GM08714 (cell line): ENCODE data around the gene ERBB4.

Source experiments
- H3K4me3 ChIP-seq: fragments of 200-500 bp; sonication (Bioruptor generic); 2 replicates; pipeline ENCODE4 v1.5.1; 2014; ENCODE audit warnings: mild to moderate bottlenecking, low read length, inconsistent platforms
- ZNF274 ChIP-seq: IDR thresholded peaks from 2 replicates; pipeline ENCODE4 v1.6.1; 2012; ENCODE audit warnings: mild to moderate bottlenecking, low read depth, low read length

The ERBB4 gene

DNA sequence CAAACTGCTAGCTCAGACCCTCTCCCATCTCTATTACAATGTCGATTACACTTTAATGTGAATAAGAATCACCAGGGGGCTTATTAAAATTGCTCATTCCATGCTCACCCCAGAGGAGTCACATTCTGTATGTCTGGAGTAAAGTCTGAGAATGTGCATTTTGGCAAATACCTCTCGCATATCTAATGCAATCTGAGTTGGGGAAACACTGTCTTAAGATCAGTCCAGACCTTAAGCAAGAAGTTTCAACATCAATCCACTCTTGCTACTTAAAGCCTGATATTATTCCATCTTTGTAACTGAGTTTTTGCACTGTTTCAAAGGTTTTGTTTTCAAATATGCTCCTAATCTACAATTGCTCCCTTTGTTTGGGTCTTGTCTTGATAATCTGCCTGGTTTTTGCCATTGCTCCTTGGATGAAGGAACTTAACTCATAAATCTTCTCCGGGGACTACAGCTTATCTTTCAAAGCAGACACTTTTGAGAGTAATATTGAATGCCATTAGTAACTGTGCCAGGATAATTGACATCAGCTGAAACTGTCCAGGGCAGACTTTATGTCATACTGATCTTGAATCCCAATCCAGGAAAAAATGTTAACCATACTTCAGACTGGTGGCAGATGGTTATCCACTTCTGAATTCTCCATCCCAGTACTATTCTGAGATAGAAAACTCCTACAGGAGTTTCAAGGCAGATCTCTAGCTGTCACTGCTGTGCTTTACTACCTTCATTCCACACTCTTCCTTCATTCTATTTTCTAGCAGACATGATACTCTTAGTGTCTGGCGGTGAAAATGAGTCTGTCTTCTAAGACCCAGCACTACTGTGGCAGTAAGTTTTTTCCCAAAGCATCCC lies 200.9 kb downstream of the ERBB4 start:
- TF ChIP-seq ZNF274 = no peak
- H3K4me3 ChIP-seq = no peak overlapping the region

DNA sequence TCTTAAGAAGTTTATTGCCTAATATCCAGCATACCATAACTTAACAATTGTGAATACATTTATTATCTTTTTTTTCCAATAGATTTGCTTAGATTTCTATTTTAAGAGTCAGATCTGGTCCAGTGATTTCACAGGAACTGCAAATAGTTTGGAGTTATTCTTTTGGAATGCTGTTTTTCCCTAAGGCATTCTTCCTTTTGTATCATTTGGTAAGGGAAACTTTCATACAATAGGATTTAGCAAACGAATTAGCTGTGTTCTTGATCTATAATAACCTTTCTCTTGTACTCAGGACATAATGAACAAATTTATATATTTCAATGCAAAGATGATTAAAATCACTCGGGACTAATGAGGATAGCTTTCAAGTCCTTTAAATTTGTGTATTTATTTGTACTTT lies 201.6 kb downstream of the ERBB4 start:
- no peak overlapping the region for H3K4me3 ChIP-seq
- no peak for TF ChIP-seq ZNF274

DNA sequence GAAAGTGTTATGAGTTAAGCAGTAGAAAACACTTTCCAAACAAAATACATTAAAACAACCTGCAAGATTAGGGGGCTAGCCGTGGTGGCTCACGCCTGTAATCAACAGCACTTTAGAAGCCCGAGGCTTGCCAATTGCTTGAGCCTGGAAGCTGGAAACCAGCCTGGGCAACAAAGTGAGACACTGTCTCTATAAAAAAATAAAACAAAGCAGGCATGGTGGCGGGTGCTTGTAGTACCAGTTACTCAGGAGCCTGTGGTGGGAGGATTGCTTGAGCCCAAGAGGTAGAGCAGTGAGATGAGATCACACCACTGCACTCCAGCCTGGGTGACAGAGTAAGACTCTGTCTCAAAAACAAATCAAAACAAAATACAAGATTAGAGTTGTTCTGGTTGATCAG lies 208.3 kb downstream of the ERBB4 start:
- no peak for TF ChIP-seq ZNF274
- no peak overlapping the region for H3K4me3 ChIP-seq

DNA sequence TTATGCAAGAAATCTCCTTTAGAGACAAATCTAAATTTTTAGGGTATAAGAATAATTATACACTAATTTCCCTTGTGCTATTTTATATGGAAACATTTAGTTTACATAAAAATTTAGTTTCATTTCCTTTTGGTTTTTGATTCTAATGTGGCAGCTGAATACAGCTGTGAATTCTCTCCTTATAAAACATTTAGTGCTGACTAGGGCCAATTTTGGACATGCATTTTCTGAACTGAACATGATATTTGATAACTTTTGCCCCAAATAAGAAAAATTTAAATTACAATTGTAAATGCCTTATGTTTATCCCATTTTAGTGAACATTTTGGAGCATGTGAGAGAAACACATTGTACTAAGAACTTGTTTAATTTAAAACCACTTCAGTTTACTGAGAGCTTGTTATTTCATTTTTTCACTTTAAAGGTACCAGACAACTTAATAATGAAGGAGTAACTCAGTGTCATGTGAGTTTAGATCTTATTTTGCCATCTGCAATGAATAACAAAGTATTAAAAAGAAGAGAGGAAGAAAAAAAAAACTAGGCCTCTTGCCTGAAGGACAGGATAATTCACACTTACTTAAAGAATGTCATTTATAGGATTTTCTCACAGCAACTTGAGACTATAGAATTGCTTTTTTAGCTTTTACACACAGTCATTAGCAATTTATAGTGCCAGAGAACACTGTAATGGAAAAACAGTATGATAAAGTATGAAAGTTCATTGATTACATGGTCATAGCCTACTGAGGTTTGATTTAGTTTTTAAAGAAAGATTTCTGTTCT lies 209.7 kb downstream of the ERBB4 start:
- no peak for TF ChIP-seq ZNF274

DNA sequence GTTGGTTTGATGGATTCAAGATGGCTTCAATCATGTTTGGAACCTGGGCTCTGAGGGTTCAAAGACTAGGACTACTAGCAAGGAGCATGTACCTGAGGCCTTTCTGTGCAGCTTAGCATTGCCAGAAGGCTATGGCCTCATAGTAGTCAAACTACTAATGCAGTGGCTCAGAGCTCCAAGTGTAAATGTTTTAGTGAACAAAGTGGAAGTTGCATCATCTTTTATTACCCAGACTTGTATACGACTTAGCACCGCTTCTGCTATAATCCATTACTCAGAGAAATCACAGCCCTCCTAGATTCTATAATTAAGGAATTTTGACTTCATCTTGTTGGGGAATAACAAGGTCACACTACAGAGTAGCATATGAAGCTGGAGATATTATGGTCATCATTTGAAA lies 210.5 kb downstream of the ERBB4 start:
- TF ChIP-seq ZNF274 = no peak

More for the DNA sequence above, 209.7 kb downstream of the ERBB4 start:
- no peak overlapping the region for H3K4me3 ChIP-seq

DNA sequence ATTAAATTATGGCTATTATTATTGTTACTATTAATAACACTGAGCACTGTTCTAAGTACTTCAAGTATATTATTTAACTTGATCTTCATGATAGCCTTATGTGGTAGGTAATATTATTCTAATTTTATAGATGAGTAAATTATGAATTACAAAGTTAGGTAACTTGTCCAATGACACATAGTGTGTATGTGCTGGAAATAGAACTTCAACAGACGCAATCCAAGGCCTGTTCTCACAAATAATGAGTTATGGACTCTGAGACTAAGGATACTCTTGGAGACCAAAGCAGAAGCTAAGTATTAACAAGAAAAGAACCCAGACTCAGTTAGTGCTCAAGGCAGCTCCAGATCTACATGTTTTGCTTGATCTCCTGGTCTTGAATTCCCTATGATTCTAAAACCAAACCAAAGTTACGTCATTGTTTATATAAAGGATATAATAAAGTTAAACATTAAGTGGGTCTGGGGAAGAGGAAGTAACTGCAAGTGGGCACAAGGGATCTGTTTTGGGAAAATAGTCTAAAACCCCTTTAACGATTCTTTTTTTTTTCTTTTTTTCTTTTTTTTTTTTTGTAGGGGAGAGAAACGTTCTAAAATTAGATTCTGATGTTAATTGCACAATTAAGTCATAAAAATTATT lies 211.3 kb downstream of the ERBB4 start:
- TF ChIP-seq ZNF274 = no peak
- H3K4me3 ChIP-seq = no peak overlapping the region

More for the DNA sequence above, 210.5 kb downstream of the ERBB4 start:
- no peak overlapping the region for H3K4me3 ChIP-seq

DNA sequence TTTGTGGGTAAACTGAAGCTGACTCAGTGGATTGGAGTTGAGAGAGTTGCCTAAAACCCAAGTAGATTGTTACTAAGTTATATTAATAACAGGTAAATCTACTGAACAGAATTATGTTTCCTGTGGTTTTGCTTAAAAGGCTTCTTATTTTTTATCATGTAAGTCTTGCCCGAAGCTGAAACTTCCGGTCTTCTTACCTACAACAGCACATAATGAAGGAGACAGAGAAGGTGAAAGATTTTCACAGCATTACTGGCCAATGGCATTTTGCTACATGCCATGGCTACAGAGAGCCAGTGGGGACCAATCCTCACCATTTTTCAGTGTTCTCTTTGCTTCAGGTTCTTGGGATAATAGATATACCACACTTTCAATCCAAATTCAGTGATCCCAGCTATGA lies 220.0 kb downstream of the ERBB4 start:
- H3K4me3 ChIP-seq = no peak overlapping the region
- no peak for TF ChIP-seq ZNF274

DNA sequence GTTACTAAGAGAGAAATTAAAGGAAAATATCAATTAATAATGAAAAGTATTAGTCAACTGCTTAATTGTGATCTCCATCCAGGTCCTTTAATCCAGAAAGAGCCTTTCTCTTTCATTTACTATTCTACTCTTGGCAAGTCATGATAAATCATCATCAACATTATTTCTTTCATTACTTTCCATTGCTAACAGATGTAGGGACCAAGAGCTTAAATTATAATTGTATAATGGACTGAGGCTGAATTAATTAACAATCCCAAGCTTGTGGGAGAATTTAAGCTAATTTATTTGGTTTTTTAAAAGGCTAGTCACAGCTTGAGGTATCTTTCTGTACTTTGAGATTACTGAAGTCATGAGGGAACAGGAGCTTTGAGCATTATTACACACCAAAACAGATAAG lies 223.9 kb downstream of the ERBB4 start:
- no peak for TF ChIP-seq ZNF274
- no peak overlapping the region for H3K4me3 ChIP-seq

DNA sequence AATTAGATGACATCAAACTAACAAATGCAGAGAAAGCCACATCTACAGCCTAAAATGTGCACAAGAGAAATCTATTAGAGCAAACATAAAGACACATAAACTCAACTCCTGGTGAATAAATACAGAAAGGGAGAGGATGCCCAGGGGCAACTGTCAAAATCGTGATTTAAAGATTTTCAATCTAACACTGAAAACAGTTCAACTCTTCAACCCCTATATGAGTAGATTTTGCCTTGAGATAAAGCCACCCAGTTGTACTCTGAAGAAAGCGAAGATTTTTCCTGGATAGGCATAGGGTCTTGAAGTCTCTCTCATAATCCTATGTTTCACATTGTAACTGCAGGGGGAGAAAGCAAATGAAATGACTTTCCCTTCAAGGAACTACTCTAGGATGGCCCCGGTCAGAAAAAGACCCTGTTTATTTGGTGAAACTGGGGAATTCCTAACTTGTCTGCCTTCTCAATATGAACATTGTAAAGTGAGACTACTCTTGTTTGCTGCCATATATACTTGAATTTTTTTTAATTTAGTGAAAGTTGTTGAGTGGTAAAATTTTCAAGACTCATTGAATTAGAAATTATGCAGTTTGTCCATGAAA lies 226.7 kb downstream of the ERBB4 start:
- no peak for TF ChIP-seq ZNF274
- no peak overlapping the region for H3K4me3 ChIP-seq

DNA sequence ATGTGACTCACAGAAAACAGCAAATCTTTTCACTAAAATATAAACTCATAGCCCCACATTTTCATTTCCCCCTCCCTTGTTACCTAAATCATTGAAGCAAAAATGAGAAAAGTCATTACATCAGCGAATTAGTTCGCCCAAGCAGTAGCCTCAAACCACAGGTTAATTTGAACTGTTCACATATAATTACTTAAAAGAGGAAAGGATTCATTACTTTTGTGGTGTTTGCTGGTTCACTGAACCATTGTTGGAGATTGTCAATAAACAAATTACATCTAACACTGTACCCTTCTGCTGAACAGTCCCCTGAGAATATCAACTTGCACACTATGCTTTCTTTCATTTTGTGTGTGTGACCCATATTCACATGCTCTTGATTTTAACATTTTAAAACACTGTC lies 238.7 kb downstream of the ERBB4 start:
- TF ChIP-seq ZNF274 = no peak
- no peak overlapping the region for H3K4me3 ChIP-seq

DNA sequence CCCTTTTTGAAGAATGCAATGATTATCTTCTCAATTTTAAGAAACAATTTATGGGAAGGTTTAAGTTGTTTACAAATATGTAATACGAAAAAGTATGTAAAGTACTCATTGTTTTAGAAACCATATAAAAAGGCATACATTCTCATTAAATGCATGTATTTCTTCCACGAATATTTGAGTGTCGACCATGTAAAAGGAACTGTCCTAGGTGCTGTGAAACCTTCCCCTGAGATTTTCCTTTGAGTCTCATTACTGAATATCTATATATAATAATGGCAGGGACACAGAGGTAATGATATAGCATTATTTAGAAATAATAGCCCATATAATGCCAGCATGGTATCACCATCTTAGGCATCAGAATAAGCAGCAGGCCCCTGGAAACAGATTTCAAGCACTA lies 239.3 kb downstream of the ERBB4 start:
- no peak for TF ChIP-seq ZNF274
- no peak overlapping the region for H3K4me3 ChIP-seq

DNA sequence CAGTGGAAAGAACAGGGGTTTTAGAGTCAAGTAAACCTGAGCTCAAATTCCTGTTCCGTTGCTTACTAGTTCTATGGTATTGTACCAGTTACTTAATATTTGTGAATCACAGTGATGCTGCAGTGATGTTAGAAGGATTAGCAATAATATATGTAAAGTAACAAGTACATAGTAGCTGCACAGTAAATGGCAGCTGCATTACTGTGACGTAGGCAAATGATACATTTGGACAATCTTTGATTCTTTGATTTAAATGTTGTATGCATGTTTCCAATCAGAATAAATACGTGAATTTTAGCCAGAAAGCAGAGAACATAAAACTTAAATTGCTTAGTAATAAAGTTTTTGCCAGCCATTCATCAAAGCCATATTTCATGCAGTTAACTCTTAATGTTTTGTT lies 243.0 kb downstream of the ERBB4 start:
- H3K4me3 ChIP-seq = no peak overlapping the region
- TF ChIP-seq ZNF274 = no peak

DNA sequence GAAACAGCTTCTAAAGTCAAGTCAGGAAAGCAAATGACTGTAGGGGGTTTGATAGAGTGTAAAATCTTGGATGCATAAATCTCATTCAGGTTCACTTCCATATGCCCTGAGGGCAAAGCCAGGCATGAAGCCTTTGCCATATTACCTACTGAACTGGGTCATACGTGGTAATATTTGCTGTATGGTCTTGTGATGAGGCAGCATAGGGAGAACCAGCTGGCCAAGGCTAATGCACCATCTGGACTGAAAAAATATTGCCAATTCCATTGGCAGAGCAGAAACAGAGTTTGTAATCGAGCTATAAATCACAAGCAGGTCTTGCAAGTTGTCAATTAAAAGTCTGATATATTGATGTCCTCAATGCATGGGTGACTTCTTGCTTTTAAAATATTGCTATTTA lies 243.8 kb downstream of the ERBB4 start:
- no peak overlapping the region for H3K4me3 ChIP-seq
- TF ChIP-seq ZNF274 = no peak

DNA sequence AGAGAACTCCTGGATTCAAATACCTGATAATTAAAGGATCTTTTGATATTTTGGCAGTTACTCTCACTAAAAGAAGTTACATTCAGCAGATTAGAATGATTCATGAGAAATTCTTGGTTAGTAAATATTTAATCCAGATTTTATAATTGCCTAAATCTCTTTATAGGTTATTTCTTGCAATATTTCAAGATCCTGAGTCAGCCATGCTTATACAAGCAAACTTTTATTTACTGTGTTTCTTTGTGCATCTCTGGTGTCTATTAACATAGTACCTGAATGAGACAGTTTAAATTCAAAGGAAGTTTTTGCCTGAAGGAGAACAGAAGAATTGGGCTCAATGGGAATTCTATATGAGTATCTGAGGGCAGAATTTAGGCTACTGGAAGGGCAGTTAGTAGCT lies 249.3 kb downstream of the ERBB4 start:
- no peak for TF ChIP-seq ZNF274
- H3K4me3 ChIP-seq = no peak overlapping the region
